ENCODE measurements around the gene APBA2. TPM values are rescaled to one million over a fixed set of nuclear protein-coding genes. Genes with fewer than 3 reads are reported as not detected.

The APBA2 gene
- total RNA-seq, 1 experiment from 2014 or later, result 12.9 TPM

DNA sequence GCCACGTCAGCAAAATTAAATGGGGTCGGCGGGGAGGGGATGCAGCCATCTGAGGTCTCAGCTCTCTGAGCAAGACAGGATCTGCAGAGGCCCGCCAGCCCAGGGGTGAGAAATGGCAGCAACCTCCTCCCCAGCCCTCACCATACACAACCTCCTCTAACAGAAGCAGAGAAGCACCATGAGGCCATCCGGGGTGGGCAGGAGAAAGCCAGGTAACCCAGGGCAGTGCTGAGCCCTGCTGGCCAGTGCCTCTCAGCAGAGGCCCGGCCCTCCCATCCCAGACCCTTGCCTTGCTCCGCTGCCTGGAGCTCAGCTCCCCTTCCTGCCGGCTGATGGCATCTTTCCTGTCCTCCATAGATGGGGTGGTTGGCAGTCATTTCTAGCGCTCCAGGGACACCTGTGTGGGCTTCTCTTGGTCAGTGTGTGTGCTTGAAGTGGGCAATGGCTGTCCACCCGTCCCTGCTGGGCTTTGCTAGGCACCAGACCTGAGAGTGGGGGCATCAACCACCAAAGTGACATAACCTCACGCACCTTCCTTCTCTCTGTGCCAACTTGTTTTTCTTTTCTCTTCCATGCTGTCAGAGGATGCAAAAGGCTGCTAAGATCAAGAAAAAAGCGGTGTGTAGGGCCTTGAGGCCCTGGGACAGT, 208.0 kb downstream of the APBA2 start:
- no peak for DNase-seq (ENCODE audit: low spot score)
- CTCF ChIA-PET, result interaction anchor here (0.9 to 1.0 kb wide), 2 partner anchors 8 to 10 kb away, joined by 3 read pairs; no protein-coding TSS in a partner anchor
- H3K4me1 ChIP-seq (ENCODE audit: insufficient read depth, low read length, poor library complexity, severe bottlenecking), result no peaks in the 10 kb centered on the region
- POLR2A ChIA-PET (ENCODE audit: low non-redundant PET), result interaction anchor here (0.6 kb wide), 1 partner anchor 36 kb away, joined by 3 read pairs; no protein-coding TSS in a partner anchor
- no TSS peak for BruUV-seq (replicated peaks)
- intact Hi-C loops (cut with micrococcal nuclease; ENCODE audit: unreplicated experiment), result no loop called here
- no peak overlapping the region for H3K4me3 ChIP-seq (ENCODE audit: low read depth, low read length, poor library complexity, severe bottlenecking)
- no peaks in the 10 kb centered on the region for H3K9me3 ChIP-seq (ENCODE audit: low read depth, low read length, poor library complexity, severe bottlenecking)
- H3K36me3 ChIP-seq (ENCODE audit: insufficient read depth, low read length, poor library complexity, severe bottlenecking), result no peaks in the 10 kb centered on the region
- no peak overlapping the region for H3K27ac ChIP-seq (ENCODE audit: low read depth, low read length, poor library complexity, severe bottlenecking)
- no peaks in the 10 kb centered on the region for H3K27me3 ChIP-seq (replicated peaks; ENCODE audit: insufficient read depth, low read depth, low read length, poor library complexity)
- no peak for TF ChIP-seq EZH2 (IDR thresholded peaks at IDR 0.05; ENCODE audit: borderline replicate concordance, low read depth, low read length, poor library complexity, severe bottlenecking)
- TF ChIP-seq, protein P1, sequence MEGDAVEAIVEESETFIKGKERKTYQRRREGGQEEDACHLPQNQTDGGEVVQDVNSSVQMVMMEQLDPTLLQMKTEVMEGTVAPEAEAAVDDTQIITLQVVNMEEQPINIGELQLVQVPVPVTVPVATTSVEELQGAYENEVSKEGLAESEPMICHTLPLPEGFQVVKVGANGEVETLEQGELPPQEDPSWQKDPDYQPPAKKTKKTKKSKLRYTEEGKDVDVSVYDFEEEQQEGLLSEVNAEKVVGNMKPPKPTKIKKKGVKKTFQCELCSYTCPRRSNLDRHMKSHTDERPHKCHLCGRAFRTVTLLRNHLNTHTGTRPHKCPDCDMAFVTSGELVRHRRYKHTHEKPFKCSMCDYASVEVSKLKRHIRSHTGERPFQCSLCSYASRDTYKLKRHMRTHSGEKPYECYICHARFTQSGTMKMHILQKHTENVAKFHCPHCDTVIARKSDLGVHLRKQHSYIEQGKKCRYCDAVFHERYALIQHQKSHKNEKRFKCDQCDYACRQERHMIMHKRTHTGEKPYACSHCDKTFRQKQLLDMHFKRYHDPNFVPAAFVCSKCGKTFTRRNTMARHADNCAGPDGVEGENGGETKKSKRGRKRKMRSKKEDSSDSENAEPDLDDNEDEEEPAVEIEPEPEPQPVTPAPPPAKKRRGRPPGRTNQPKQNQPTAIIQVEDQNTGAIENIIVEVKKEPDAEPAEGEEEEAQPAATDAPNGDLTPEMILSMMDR (conservative IDR thresholded peaks at IDR 0.05; ENCODE audit: low read depth, low read length), result no peak

DNA sequence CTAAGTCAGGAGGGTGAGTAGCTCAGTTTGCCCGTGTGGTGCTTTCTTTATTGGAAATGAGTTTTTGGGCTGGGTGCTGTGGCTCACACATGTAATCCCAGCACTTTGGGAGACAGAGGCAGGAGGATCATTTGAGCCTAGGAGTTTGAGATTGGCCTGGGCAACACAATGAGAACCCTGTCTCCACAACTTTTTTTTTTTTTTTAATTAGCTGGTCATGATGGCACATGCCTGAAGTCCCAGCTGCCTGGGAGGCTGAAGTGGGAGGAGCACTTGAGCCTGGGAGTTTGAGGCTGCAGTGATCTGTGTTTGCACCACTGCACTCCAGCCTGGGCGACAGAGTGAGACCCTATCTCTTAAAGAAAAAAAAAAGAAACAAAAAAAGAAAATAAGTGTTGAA, 208.9 kb downstream of the APBA2 start:
- intact Hi-C loops (cut with micrococcal nuclease; ENCODE audit: unreplicated experiment), result no loop called here
- CTCF ChIA-PET, result no interaction called here

DNA sequence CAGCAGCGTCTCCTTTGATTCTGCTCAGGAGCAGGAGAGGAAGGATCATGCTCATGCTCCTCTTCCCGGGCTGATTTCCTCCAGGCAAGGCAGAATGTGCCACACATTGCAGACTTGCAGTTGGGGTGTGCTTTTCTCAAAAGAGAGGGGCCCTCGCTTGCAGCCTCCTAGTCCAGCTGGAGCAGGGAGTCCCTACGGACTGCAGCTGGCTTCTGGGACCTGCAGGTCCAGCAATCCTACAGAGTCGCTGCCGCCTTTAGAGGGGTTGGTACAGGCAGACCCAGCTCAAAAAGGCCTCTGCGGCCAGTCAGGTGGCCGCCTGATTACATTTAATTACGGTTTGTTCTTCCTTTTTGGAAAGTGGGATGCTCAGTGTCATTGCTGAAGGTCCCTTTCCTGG, 210.0 kb downstream of the APBA2 start:
- H3K4me1 ChIP-seq (ENCODE audit: insufficient read depth, low read length, poor library complexity, severe bottlenecking), result no peaks in the 10 kb centered on the region
- no peak overlapping the region for H3K4me3 ChIP-seq (ENCODE audit: low read depth, low read length, poor library complexity, severe bottlenecking)
- H3K27me3 ChIP-seq (replicated peaks; ENCODE audit: insufficient read depth, low read depth, low read length, poor library complexity), result no peaks in the 10 kb centered on the region
- no TSS peak for BruUV-seq (replicated peaks)
- no peak overlapping the region for H3K27ac ChIP-seq (ENCODE audit: low read depth, low read length, poor library complexity, severe bottlenecking)
- no peaks in the 10 kb centered on the region for H3K36me3 ChIP-seq (ENCODE audit: insufficient read depth, low read length, poor library complexity, severe bottlenecking)
- ChIA-PET CTCF (no interaction called here), POLR2A (ENCODE audit: low non-redundant PET) (no interaction called here)
- intact Hi-C loops (cut with micrococcal nuclease; ENCODE audit: unreplicated experiment), result no loop called here
- TF ChIP-seq EZH2 (IDR thresholded peaks at IDR 0.05; ENCODE audit: borderline replicate concordance, low read depth, low read length, poor library complexity, severe bottlenecking), result no peak
- TF ChIP-seq, protein P1 (conservative IDR thresholded peaks at IDR 0.05; ENCODE audit: low read depth, low read length), result no peak
- no peak for DNase-seq (ENCODE audit: low spot score)
- no peaks in the 10 kb centered on the region for H3K9me3 ChIP-seq (ENCODE audit: low read depth, low read length, poor library complexity, severe bottlenecking)

More for the DNA sequence above, 208.9 kb downstream of the APBA2 start:
- H3K27me3 ChIP-seq (replicated peaks; ENCODE audit: insufficient read depth, low read depth, low read length, poor library complexity), result no peaks in the 10 kb centered on the region
- H3K4me1 ChIP-seq (ENCODE audit: insufficient read depth, low read length, poor library complexity, severe bottlenecking), result no peaks in the 10 kb centered on the region
- no peak for DNase-seq (ENCODE audit: low spot score)
- H3K27ac ChIP-seq (ENCODE audit: low read depth, low read length, poor library complexity, severe bottlenecking), result no peak overlapping the region
- H3K9me3 ChIP-seq (ENCODE audit: low read depth, low read length, poor library complexity, severe bottlenecking), result no peaks in the 10 kb centered on the region
- H3K36me3 ChIP-seq (ENCODE audit: insufficient read depth, low read length, poor library complexity, severe bottlenecking), result no peaks in the 10 kb centered on the region
- BruUV-seq (replicated peaks), result no TSS peak
- TF ChIP-seq EZH2 (IDR thresholded peaks at IDR 0.05; ENCODE audit: borderline replicate concordance, low read depth, low read length, poor library complexity, severe bottlenecking), result no peak
- TF ChIP-seq, protein P1 (conservative IDR thresholded peaks at IDR 0.05; ENCODE audit: low read depth, low read length), result no peak
- POLR2A ChIA-PET (ENCODE audit: low non-redundant PET), result no interaction called here
- no peak overlapping the region for H3K4me3 ChIP-seq (ENCODE audit: low read depth, low read length, poor library complexity, severe bottlenecking)
